ENCODE measurements around the gene RPL13A. TPM values are rescaled to one million over a fixed set of nuclear protein-coding genes. Genes with fewer than 3 reads are reported as not detected.

RPL13A gene
- total RNA-seq, 1 donor from 2014 or later: 3,026 TPM

DNA sequence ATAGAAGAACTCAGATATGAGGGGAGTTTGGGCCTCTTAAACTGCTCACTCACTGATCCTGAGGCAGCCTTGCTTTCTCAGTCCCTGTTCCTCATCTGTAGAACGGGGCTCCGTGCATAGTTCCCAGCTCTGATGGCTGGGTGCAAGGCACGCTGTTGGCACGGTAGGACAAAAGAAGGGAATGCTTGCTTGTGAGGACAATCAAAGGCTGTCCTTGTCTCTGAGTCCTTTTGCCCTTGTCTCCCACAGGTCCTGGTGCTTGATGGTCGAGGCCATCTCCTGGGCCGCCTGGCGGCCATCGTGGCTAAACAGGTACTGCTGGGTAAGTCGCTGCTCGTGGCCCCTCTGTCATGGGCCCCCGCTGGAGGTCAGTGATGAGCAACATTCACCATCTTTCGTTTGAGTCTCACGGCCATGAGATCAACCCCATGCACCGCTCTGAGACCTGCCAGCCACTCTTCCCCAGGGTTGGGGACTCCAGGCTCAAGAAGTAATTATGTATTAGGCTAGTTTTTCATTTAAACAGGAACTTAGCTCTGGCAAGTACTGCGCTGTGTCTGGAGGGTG lies 2.3 kb downstream of the RPL13A start:
- DNase-seq (ENCODE audit: low read depth, low spot score): no peak
- H3K36me3 Mint-ChIP-seq (ENCODE audit: low read depth): peaks cover 48% of the 10 kb centered on the region
- peaks cover 18% of the 10 kb centered on the region for H3K27me3 Mint-ChIP-seq (ENCODE audit: low read depth)
- peak overlapping the region; percentile 62 for H3K27ac Mint-ChIP-seq (ENCODE audit: unreplicated experiment)
- TF ChIP-seq, protein P1, sequence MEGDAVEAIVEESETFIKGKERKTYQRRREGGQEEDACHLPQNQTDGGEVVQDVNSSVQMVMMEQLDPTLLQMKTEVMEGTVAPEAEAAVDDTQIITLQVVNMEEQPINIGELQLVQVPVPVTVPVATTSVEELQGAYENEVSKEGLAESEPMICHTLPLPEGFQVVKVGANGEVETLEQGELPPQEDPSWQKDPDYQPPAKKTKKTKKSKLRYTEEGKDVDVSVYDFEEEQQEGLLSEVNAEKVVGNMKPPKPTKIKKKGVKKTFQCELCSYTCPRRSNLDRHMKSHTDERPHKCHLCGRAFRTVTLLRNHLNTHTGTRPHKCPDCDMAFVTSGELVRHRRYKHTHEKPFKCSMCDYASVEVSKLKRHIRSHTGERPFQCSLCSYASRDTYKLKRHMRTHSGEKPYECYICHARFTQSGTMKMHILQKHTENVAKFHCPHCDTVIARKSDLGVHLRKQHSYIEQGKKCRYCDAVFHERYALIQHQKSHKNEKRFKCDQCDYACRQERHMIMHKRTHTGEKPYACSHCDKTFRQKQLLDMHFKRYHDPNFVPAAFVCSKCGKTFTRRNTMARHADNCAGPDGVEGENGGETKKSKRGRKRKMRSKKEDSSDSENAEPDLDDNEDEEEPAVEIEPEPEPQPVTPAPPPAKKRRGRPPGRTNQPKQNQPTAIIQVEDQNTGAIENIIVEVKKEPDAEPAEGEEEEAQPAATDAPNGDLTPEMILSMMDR (conservative IDR thresholded peaks at IDR 0.05): no peak
- H3K4me1 Mint-ChIP-seq: peaks cover 40% of the 10 kb centered on the region
- H3K4me3 Mint-ChIP-seq: peak overlapping the region; percentile 98
- no peaks in the 10 kb centered on the region for H3K9me3 Mint-ChIP-seq

DNA sequence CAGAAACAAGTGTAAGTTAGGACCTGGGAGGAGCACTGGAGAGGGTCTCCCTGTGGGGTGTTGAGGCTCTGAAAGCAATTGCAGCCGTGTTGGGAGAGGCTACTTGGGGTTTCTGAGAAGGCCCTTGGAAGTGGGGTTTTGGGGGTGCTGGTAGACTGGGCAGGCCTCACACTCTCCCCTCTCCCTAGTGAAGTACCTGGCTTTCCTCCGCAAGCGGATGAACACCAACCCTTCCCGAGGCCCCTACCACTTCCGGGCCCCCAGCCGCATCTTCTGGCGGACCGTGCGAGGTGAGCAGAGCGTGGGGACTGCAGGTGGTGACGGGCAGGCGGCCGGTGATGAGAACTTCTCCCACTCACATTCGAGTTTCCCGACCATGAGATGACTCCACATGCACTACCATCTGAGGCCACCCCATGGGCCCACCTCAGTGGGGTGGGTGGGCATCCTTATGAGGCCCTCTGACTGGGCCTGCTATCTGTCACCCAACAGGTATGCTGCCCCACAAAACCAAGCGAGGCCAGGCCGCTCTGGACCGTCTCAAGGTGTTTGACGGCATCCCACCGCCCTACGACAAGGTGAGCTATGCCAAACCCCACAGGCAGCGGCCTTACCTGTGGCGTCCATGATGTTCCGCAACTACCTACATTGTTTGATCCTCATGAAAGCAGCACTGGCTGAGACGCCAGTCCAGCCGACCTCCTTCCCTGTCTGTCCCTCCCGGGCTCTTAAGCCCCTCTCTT lies 3.0 kb downstream of the RPL13A start:
- Mint-ChIP-seq H3K9me3 (no peaks in the 10 kb centered on the region), H3K36me3 (ENCODE audit: low read depth) (peaks cover 48% of the 10 kb centered on the region), H3K27ac (ENCODE audit: unreplicated experiment) (peak overlapping the region; percentile 62), H3K4me1 (peaks cover 44% of the 10 kb centered on the region), H3K4me3 (peak overlapping the region; percentile 98), H3K27me3 (ENCODE audit: low read depth) (peaks cover 23% of the 10 kb centered on the region)
- TF ChIP-seq, protein P1 (conservative IDR thresholded peaks at IDR 0.05): no peak
- no peak for DNase-seq (ENCODE audit: low read depth, low spot score)

DNA sequence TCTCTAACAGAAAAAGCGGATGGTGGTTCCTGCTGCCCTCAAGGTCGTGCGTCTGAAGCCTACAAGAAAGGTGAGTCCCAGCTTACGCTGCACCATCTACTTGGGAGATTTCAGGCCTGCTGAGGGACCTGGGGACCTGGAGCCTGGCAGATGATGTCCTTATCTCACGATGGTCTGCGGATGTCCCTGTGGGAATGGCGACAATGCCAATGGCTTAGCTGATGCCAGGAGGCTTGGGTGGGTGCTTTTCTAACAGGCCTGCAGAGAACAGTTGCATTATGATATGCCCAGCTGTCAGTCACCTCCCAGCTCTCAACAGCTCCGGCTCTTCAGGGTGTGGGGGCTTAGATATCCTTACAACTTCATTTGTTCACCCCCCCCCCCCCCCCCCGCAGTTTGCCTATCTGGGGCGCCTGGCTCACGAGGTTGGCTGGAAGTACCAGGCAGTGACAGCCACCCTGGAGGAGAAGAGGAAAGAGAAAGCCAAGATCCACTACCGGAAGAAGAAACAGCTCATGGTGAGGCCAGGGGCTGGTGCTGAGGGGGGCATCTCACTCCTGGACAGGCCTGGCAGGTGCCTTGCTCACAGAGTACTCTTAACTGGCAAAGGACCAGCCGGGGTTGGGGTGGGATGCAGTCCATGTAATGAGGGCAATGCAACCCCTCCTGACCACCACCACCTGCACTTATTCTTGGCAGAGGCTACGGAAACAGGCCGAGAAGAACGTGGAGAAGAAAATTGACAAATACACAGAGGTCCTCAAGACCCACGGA lies 3.8 kb downstream of the RPL13A start:
- Mint-ChIP-seq H3K9me3 (no peaks in the 10 kb centered on the region), H3K27me3 (ENCODE audit: low read depth) (peaks cover 29% of the 10 kb centered on the region), H3K4me3 (peak overlapping the region; percentile 98), H3K4me1 (peaks cover 51% of the 10 kb centered on the region), H3K27ac (ENCODE audit: unreplicated experiment) (no peak overlapping the region), H3K36me3 (ENCODE audit: low read depth) (peaks cover 53% of the 10 kb centered on the region)
- DNase-seq (ENCODE audit: low read depth, low spot score): no peak
- TF ChIP-seq, protein P1 (conservative IDR thresholded peaks at IDR 0.05): no peak

DNA sequence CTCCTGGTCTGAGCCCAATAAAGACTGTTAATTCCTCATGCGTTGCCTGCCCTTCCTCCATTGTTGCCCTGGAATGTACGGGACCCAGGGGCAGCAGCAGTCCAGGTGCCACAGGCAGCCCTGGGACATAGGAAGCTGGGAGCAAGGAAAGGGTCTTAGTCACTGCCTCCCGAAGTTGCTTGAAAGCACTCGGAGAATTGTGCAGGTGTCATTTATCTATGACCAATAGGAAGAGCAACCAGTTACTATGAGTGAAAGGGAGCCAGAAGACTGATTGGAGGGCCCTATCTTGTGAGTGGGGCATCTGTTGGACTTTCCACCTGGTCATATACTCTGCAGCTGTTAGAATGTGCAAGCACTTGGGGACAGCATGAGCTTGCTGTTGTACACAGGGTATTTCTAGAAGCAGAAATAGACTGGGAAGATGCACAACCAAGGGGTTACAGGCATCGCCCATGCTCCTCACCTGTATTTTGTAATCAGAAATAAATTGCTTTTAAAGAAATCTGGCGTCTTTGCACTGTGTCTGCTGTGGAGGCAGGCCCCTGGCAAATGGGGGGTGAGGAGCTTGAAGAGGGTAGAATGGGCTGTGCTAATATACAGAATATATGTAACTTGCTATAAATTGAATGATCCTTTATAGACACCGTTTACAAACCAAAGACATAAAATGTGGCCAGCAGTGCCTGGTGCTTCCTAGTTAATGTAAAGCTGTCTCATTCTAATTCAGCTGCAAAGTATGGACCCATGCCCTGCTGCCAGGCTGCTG lies 4.6 kb downstream of the RPL13A start:
- DNase-seq (ENCODE audit: low read depth, low spot score): no peak
- H3K36me3 Mint-ChIP-seq (ENCODE audit: low read depth): peaks cover 57% of the 10 kb centered on the region

More for the DNA sequence above, 4.6 kb downstream of the RPL13A start:
- Mint-ChIP-seq H3K27me3 (ENCODE audit: low read depth) (peaks cover 29% of the 10 kb centered on the region), H3K9me3 (no peaks in the 10 kb centered on the region), H3K4me1 (peaks cover 56% of the 10 kb centered on the region), H3K27ac (ENCODE audit: unreplicated experiment) (no peak overlapping the region), H3K4me3 (peak overlapping the region; percentile 77)
- TF ChIP-seq, protein P1 (conservative IDR thresholded peaks at IDR 0.05): no peak

All from neural crest cell (in vitro differentiated cells).